ENCODE measurements around the gene TAF5L. TPM values are rescaled to one million over a fixed set of nuclear protein-coding genes. Genes with fewer than 3 reads are reported as not detected.

Gene TAF5L
- total and polyA plus RNA-seq, 2 of the 8 experiments (the other 6 are each of a cell fraction or from before 2014, with no cell fraction given), result 17.7 to 23.3 TPM

DNA sequence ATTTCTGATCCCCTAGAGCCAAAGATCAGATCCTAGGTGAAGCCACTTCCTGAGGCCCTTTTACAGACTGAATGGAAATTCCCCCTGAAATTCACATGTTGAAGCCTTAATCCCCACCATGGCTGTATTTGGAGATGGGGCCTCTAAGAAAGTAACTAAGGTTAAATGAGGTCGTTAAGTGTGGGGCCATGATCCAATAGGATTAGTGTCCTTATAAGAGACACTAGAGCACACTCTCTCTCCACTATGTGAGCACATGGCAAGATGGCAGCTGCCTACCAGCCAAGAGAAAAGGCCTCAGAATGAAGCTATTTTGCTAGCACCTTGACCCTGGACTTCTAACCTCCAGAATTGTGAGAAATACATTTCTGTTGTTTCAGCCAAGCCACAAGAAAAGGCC, 81.3 kb downstream of the TAF5L start:
- H4K20me1 ChIP-seq (replicated peaks in 1 of 2; ENCODE audit: control insufficient read depth in 1 of 2, insufficient read depth in 2 of 2, low read length in 2 of 2), result no peaks in the 10 kb centered on the region
- POLR2A ChIA-PET (ENCODE audit: partially characterized antibody), result no interaction called here
- DNase-seq (ENCODE audit: low read depth in 1 of 2, low spot score in 2 of 2) (no peak), FAIRE-seq (no peak)
- H2AFZ ChIP-seq (ENCODE audit: low read length), result no peak overlapping the region
- H2AK5ac ChIP-seq (ENCODE audit: low read depth, low read length), result no peak overlapping the region
- H2BK120ac ChIP-seq (replicated peaks; ENCODE audit: low read depth, low read length), result no peak overlapping the region
- H3K9me3 ChIP-seq (ENCODE audit: insufficient read depth in 2 of 2, low read depth in 1 of 2, low read length in 1 of 2), result no peaks in the 10 kb centered on the region
- peaks cover 0 to 5% (median 4%) of the 10 kb centered on the region in 4 experiments; a peak in 4 of 8 replicates for H3K36me3 ChIP-seq (ENCODE audit: control insufficient read depth in 2 of 4, insufficient read depth in 4 of 4, low read length in 3 of 4)
- H3K27ac ChIP-seq (ENCODE audit: low read depth, low read length), result no peak overlapping the region
- WGBS, 2 experiments (ENCODE audit: extremely low coverage in 1 of 2, insufficient coverage in 1 of 2, insufficient read length in 1 of 2, insufficient replicate concordance in 2 of 2, low coverage in 1 of 2, low lambda C conversion rate in 2 of 2, missing lambda C conversion rate in 1 of 2), result 94% methylated on average over 1 of the region's 1 CpG; no CpG with 5 or more reads in 1 of the 2 experiments
- no peak overlapping the region for H2BK15ac ChIP-seq (ENCODE audit: low read length)
- H3K14ac ChIP-seq (ENCODE audit: insufficient read length), result no peak overlapping the region
- H3K23ac ChIP-seq (ENCODE audit: insufficient read length), result no peak overlapping the region
- H3K79me1 ChIP-seq (ENCODE audit: low read depth, low read length), result no peaks in the 10 kb centered on the region
- CTCF ChIA-PET (ENCODE audit: partially characterized antibody), result interaction anchor here (1.0 kb wide), 1 partner anchor 11 kb away, joined by 3 read pairs; no protein-coding TSS in a partner anchor
- no peak overlapping the region for H2BK5ac ChIP-seq (ENCODE audit: low read depth, low read length)
- no peak overlapping the region for H3K56ac ChIP-seq (replicated peaks; ENCODE audit: insufficient read length, low read depth, low read length)
- no peak overlapping the region for H3K4me2 ChIP-seq (ENCODE audit: insufficient read depth in 1 of 2, low read depth in 2 of 2, low read length in 2 of 2)
- H2BK12ac ChIP-seq (ENCODE audit: low read depth, low read length), result no peak overlapping the region
- no peaks in the 10 kb centered on the region for H3K23me2 ChIP-seq (ENCODE audit: low read depth, low read length)
- no peak overlapping the region for H4K8ac ChIP-seq (ENCODE audit: extremely low read depth, insufficient read depth, low read length)
- TF ChIP-seq KDM4A (IDR thresholded peaks at IDR 0.05; ENCODE audit: low read depth, low read length, severe bottlenecking) (no peak), POLR2AphosphoS5 (IDR thresholded peaks at IDR 0.05; ENCODE audit: low read depth, low read length) (no peak), SIN3A (conservative IDR thresholded peaks at IDR 0.05 in 1 of 2, IDR thresholded peaks at IDR 0.05 in 1 of 2; ENCODE audit: low read depth in 1 of 2, low read length in 2 of 2) (no peak), TEAD4 (IDR thresholded peaks at IDR 0.05; ENCODE audit: low read depth, low read length) (no peak), RXRA (IDR thresholded peaks at IDR 0.05; ENCODE audit: insufficient read depth, low read depth, low read length) (no peak)
- H4K5ac ChIP-seq (ENCODE audit: insufficient read length, low read depth, low read length), result no peak overlapping the region
- no peak overlapping the region for H3K4me3 ChIP-seq (ENCODE audit: extremely low read depth in 1 of 4, insufficient read depth in 2 of 4, low read depth in 3 of 4, low read length in 4 of 4)
- no peak overlapping the region for H3K18ac ChIP-seq (ENCODE audit: extremely low read depth, low read length)
- H2BK20ac ChIP-seq (ENCODE audit: low read length), result no peak overlapping the region
- no peaks in the 10 kb centered on the region for H3K4me1 ChIP-seq (replicated peaks in 1 of 4; ENCODE audit: control insufficient read depth in 3 of 4, insufficient read depth in 4 of 4, low read length in 3 of 4)
- no peak overlapping the region for H3K4ac ChIP-seq (replicated peaks; ENCODE audit: insufficient read length, low read depth, low read length)
- no peak overlapping the region for H3K9ac ChIP-seq (replicated peaks in 1 of 4; ENCODE audit: extremely low read depth in 1 of 4, low read depth in 3 of 4, low read length in 3 of 4)
- H3K27me3 ChIP-seq (replicated peaks in 1 of 4; ENCODE audit: control insufficient read depth in 3 of 4, extremely low read depth in 1 of 4, insufficient read depth in 3 of 4, low read length in 3 of 4), result no peaks in the 10 kb centered on the region
- H4K91ac ChIP-seq (replicated peaks; ENCODE audit: insufficient read length, low read length), result no peak overlapping the region
- H3K79me2 ChIP-seq (ENCODE audit: control insufficient read depth in 1 of 2, insufficient read depth in 2 of 2, low read length in 2 of 2), result no peaks in the 10 kb centered on the region
